Stimulated activated CD8-positive, alpha-beta memory T cell treated with anti-CD3 and anti-CD28 coated beads, Interleukin-12 subunit alpha, Interleukin-12 subunit beta, amount 100 ng/mL, for 4 hours (primary cell): ENCODE data around the gene FBXO47.
"Not testable (repeated sequence)": the region's sequence is repeated elsewhere in the genome, so short reads cannot be mapped to it uniquely, and the experiment has no call there.

ENCODE experiments used
- DNase-seq: peaks from one replicate; pipeline ENCODE4 v3.0.0-alpha.2; 2020; ENCODE audit warnings: low read depth

FBXO47 gene

GRCh38 chr17:38922538-38923297, 44.5 kb downstream of the FBXO47 start:
- DNase-seq, result no peak

GRCh38 chr17:38921756-38922411, 45.3 kb downstream of the FBXO47 start:
- no peak for DNase-seq

DNA sequence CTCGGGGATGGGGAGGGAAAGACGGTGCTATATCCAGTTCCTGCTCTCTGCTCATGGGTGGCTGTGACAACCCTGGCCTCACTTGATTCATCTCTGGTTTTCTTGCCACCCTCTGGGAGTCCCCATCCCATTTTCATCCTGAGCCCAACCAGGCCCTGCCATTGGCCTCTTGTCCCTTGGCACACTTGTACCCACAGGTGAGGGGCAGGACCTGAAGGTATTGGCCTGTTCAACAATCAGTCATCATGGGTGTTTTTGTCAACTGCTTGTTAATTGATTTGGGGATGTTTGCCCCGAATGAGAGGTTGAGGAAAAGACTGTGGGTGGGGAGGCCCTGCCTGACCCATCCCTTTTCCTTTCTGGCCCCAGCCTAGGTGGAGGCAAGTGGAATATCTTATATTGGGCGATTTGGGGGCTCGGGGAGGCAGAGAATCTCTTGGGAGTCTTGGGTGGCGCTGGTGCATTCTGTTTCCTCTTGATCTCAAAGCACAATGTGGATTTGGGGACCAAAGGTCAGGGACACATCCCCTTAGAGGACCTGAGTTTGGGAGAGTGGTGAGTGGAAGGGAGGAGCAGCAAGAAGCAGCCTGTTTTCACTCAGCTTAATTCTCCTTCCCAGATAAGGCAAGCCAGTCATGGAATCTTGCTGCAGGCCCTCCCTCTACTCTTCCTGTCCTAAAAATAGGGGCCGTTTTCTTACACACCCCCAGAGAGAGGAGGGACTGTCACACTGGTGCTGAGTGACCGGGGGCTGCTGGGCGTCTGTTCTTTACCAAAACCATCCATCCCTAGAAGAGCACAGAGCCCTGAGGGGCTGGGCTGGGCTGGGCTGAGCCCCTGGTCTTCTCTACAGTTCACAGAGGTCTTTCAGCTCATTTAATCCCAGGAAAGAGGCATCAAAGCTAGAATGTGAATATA, 46.6 kb downstream of the FBXO47 start:
- DNase-seq, result no peak

GRCh38 chr17:38919316-38920078, 47.7 kb downstream of the FBXO47 start:
- DNase-seq, result no peak

GRCh38 chr17:38918916-38919315, 48.3 kb downstream of the FBXO47 start:
- no peak for DNase-seq

- no peak for DNase-seq
Measured at GRCh38 chr17:38918129-38918913, 48.9 kb downstream of the FBXO47 start.

GRCh38 chr17:38917259-38917658, 49.9 kb downstream of the FBXO47 start:
- DNase-seq, result no peak

- no peak for DNase-seq
Measured at GRCh38 chr17:38916771-38917170, 50.4 kb downstream of the FBXO47 start.

DNA sequence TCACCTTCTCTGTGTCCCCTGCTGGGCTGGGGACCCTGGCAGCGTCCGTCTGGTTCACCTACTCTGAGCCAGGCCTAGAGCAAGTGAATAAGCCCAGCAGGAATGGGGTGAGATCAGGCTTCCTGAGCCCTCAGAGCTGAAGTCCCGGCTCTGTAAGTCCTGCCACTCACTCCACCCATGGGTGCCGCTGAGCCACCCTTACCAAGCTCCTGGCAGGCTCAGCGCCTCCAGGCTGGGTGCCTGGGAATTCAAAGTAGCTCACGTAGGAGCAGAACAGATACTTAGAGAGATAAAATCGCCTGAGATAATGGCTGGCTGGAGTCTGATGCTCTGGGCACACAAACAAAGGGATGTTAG, 51.6 kb downstream of the FBXO47 start:
- no peak for DNase-seq

GRCh38 chr17:38914741-38915638, 52.2 kb downstream of the FBXO47 start:
- no peak for DNase-seq

- DNase-seq, result no peak
Measured at GRCh38 chr17:38912221-38912813, 54.9 kb downstream of the FBXO47 start.

DNA sequence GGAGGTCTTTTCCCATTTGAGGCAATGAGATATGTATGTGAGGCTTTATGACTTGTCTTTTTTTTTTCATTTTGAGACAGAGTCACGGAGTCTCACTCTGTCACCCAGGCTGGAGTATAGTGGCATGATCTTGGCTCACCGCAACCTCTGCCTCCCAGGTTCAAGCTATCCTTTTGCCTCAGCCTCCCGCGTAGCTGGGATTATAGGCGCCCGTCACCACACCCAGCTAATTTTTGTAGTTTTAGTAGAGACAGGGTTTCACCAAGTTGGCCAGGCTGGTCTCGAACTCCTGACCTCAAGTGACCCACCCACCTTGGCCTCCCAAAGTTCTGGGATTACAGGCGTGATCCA, 55.5 kb downstream of the FBXO47 start:
- not testable (repeated sequence) for DNase-seq

DNA sequence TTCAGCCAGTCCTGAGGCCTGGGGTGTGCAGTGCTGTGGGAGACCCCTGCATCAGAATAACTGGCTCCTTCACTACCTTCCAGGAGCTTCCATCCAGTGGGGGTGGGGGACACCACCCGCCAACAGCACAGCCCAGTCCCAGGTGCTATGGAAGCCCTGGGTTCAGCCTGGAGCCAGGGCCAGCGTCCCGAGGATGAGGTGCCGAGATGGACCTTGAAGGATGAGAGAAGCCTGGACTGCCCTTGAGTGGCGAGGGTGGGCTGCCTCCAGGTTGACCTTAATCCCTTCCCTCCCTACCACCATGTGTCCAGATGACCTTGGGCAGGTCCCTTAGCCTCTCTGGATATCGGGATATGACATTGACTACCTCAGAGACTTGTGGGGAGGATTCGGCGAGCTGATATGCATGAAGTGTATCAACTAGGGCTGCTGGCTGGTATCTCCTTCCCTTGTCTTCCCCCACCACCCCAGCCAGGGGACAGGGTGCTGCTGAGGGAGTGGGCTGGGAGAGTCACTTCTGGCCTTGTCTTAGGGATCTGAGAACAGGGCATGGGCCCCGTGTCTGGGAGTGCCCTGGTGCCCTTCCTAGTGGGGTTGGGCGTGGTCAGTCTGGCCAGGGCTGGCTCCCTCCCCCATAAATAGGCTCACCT, 56.0 kb downstream of the FBXO47 start:
- no peak for DNase-seq

- no peak for DNase-seq
Measured at GRCh38 chr17:38910325-38910724, 56.9 kb downstream of the FBXO47 start.

- no peak for DNase-seq
Measured at GRCh38 chr17:38908676-38909181, 58.5 kb downstream of the FBXO47 start.

- no peak for DNase-seq
Measured at GRCh38 chr17:38907930-38908675, 59.1 kb downstream of the FBXO47 start.

- DNase-seq, result no peak
Measured at GRCh38 chr17:38906460-38907228, 60.6 kb downstream of the FBXO47 start.

GRCh38 chr17:38905375-38905774, 61.8 kb downstream of the FBXO47 start:
- DNase-seq, result no peak
